Measurements from ENCODE around the gene USE1. TPM values are rescaled to one million over a fixed set of nuclear protein-coding genes. Genes with fewer than 3 reads are reported as not detected.

Gene USE1
- total RNA-seq, 2 donors from 2014 or later, result 13.2 to 20.1 TPM

DNA sequence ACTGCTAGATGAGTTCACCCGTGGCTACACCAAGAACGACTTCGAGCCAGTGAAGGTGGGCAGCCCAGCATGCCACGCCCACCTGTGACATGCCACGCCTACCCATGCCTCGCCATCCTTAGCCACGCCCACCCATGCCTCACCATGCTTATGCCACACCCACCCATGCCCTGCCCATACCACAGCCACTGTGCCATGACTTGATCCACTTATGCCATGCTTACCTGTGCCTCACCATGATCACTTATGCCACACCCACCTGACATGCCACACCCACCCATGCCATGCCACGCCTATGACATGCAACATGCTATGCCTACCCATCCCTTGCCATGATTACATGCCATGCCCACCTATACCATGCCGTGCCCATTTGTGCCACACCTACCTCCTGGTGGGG is 12.9 kb upstream of the USE1 start:
- Histone ChIP-seq H3K4me3 (no peak overlapping the region), H3K4me1 (no peaks in the 10 kb centered on the region), H3K27ac (no peak overlapping the region), H3K9me3 (no peaks in the 10 kb centered on the region), H3K36me3 (replicated peaks in 1 of 2; ENCODE audit: insufficient read depth in 1 of 2, low read depth in 2 of 2) (peaks cover 0 to 24% of the 10 kb centered on the region in 2 donors), H3K27me3 (no peaks in the 10 kb centered on the region)
- TF ChIP-seq POLR2A (IDR thresholded peaks at IDR 0.05), result no peak
- no peak for TF ChIP-seq CTCF (IDR thresholded peaks at IDR 0.05)
- ATAC-seq (no peak), DNase-seq (no peak)
- 80 to 90% methylated on average over 3 to 9 of the region's 9 CpGs for WGBS, 2 donors
- intact Hi-C loops (cut with DNase I), result loop anchor here (5.0 kb wide), 1 partner anchor 80 kb away; the partner anchor contains the start of gene ANKLE1

GRCh38 chr19:17202713-17203112 is 12.4 kb upstream of the USE1 start:
- no peak overlapping the region for H3K27ac ChIP-seq
- no peak for ATAC-seq
- WGBS, 2 donors, result 92 to 95% methylated on average over 17 of the region's 17 CpGs
- H3K4me3 ChIP-seq, result no peak overlapping the region
- H3K27me3 ChIP-seq, result no peaks in the 10 kb centered on the region
- H3K9me3 ChIP-seq, result no peaks in the 10 kb centered on the region
- intact Hi-C loops (cut with DNase I), result loop anchor here (5.0 kb wide), 1 partner anchor 80 kb away; the partner anchor contains the start of gene ANKLE1
- peaks cover 0 to 22% of the 10 kb centered on the region in 2 donors for H3K36me3 ChIP-seq (replicated peaks in 1 of 2; ENCODE audit: insufficient read depth in 1 of 2, low read depth in 2 of 2)
- TF ChIP-seq CTCF (IDR thresholded peaks at IDR 0.05) (no peak), POLR2A (IDR thresholded peaks at IDR 0.05) (no peak)
- H3K4me1 ChIP-seq, result no peaks in the 10 kb centered on the region
- no peak for DNase-seq

DNA sequence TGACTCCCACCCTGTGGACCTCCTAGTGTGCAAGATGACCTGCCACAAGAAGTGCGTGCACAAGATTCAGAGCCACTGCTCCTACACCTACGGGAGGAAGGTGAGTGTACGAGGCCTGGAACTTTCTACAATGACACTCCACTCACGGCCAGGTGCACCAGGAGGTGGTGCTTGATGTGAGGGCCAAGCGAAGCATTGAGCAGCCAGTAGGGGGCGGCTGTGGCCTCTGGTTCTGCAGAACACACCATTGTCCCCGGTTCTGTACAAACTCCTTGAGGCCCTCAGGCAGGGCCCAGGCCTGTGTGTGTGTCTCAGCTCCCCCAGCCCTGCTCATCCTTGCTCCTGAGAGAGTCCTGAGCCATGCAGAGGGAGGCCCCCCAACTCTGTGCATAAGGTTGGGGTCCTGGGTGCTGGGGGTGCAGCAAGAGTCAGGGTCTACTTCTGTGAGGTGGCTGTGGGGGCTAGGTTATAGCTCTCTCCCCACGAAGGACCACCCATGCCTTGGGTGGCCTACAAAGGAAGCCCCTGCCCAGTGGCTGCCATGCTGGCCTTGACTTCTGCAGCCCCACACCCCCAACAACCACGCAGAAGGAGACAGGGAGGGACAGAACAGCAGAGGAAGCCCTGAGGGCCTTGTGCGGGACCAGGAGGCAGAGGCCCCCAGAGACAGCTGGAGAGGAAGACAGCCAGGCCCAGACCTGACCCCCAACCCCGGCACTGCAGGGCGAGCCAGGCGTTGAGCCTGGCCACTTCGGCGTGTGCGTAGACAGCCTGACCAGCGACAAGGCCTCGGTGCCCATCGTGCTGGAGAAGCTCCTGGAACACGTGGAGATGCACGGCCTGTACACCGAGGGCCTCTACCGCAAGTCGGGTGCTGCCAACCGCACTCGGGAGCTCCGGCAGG is 9.7 kb upstream of the USE1 start:
- ATAC-seq (peak; percentile 81), DNase-seq (peak; percentile 78 to 89 (median 82))
- peak; percentile 51 to 91 (median 80) for TF ChIP-seq CTCF (IDR thresholded peaks at IDR 0.05)
- no peak for TF ChIP-seq POLR2A (IDR thresholded peaks at IDR 0.05)
- Histone ChIP-seq H3K27ac (no peak overlapping the region), H3K36me3 (replicated peaks in 1 of 2; ENCODE audit: insufficient read depth in 1 of 2, low read depth in 2 of 2) (peaks cover 0 to 21% of the 10 kb centered on the region in 2 donors), H3K9me3 (no peaks in the 10 kb centered on the region), H3K27me3 (no peaks in the 10 kb centered on the region), H3K4me3 (no peak overlapping the region), H3K4me1 (no peaks in the 10 kb centered on the region)
- WGBS, 2 donors, result 37 to 70% methylated on average over 8 to 25 of the region's 27 CpGs
- intact Hi-C loops (cut with DNase I), result no loop called here

- 88 to 92% methylated on average over 20 to 25 of the region's 25 CpGs for WGBS, 2 donors
- H3K27me3 ChIP-seq, result no peaks in the 10 kb centered on the region
- peaks cover 0 to 10% of the 10 kb centered on the region in 2 donors for H3K36me3 ChIP-seq (replicated peaks in 1 of 2; ENCODE audit: insufficient read depth in 1 of 2, low read depth in 2 of 2)
- no peak overlapping the region for H3K4me3 ChIP-seq
- ATAC-seq (no peak), DNase-seq (no peak)
- H3K4me1 ChIP-seq, result no peaks in the 10 kb centered on the region
- H3K9me3 ChIP-seq, result no peaks in the 10 kb centered on the region
- no peak overlapping the region for H3K27ac ChIP-seq
- TF ChIP-seq POLR2A (IDR thresholded peaks at IDR 0.05) (no peak), CTCF (IDR thresholded peaks at IDR 0.05) (no peak)
- intact Hi-C loops (cut with DNase I), result no loop called here
These were observed 8.2 kb upstream of the USE1 start for GRCh38 chr19:17206736-17207581.

Data from body of pancreas (tissue), 4 donors.